GM19238 (cell line): ENCODE data around the gene MED13.
"Not testable (repeated sequence)": the region's sequence is repeated elsewhere in the genome, so short reads cannot be mapped to it uniquely, and the experiment has no call there.

Experiments
- DNase-seq: peaks from one replicate; pipeline ENCODE4 v3.0.0; 2011; ENCODE audit warnings: low spot score; ENCODE audit not compliant: insufficient read length

MED13 gene

DNA sequence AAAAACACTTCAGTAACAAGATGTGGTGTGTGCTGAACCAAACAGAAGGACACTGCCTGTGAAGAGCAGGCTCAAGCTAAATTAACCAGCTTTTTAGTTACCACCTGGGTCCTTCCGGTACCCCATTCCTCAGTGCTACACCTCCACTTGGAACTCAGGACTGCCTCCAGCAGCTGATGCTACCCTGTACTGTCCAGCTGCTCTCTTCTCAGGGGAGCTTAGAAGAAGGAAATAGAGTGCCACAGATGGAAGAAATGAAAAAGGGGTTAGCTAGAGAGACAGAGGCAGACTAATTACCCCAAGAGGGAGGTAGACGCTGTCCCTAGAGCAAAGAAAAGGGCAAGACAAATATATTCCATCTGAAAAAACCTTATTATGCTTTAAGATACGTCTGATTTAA is 5.7 kb downstream of the MED13 start:
- no peak for DNase-seq

DNA sequence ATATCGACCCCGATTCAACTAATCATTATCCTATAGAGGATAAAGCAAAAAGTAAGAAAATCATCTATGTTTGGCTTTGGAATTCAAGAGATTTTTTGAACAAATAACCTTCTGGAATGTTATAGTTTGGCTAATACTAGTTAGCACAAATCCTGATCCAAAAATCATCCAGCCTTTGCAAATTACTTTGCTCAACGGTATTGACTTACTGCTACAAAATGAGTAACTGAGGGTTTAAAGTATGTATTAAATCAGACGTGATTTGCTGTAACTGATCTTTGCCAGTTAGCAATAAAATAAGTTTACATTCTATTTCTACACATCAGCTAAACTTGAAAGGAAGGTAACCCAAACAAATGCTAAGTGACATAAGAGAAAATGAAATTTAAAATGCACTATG is 6.5 kb downstream of the MED13 start:
- DNase-seq, result no peak

DNA sequence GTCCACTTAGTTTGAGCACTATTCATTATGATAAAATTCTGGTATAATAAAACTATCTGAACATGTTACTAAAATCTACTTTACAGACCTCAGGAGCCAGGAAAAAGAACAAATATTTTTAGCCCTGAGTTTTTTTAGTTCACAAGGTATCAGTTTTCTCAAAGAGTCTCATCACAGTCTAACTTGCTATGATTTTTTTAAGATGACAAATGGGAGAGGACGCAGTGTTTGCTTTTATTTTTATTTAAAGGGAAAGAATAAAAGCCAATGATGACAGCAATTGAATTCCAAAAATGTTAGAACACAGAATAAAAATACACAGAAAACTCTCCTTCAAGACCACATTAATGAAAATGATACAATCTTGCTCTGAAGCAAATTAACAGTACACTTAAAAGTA is 7.4 kb downstream of the MED13 start:
- no peak for DNase-seq

DNA sequence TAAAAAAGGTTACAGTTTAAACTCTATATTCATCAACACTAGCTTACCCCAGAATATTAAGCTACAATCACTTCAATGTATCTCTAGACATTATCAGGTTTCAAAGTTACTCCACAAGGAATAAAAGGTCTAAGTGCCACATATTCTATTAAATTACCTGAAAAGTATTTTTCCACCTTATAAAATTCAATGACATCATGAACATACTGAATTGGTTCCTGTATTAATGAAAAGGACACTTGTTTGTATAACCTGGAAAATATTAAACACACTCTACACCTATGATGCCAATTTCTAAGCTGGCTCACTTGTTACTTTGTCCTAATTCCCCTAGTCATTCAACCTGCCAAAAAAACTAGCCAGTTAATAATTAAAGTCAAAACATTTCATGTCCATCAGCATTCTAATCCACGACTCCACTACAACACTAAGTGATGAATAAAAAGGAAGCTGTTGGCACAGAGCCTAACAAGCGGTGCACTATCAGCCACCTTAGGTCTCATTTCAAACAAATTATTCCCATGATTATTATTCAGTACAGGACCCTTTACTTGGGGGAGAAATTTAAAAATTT is 12.2 kb downstream of the MED13 start:
- no peak for DNase-seq

DNA sequence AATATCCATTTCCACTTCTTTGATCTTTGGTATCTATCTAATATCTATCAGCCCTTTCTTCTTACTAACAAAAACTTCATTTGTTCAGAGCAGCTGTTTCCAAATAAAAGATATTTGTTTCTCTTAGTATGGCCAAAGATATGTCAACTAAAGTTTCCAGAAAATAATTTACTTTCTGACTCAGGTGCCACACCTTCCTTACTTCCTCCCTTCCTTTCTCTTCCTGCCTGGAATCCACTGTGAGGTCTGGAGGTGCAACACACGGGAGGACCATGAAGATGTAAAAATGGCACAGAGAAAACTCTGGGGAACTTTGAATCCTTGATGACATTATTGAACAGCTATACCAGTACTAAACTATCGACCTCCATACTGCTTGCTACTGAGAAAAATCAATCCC is 14.0 kb downstream of the MED13 start:
- no peak for DNase-seq

DNA sequence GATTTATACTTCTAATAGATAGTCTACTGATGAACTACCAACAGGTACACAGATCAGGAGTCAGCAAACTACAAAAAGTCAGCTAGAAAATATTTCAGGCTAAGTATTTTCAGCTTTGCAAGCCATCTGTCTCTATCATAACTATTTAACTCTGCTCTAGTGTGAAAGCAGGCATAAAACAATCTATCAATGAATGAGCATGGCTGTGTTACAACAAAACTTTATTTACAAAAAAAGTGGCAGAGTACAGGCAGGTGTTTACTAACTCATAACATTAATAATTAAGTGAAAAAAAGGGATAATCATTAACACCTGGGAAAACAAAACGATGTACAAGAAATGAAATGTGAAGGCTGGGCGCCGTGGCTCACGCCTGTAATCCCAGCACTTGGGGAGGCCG is 15.8 kb downstream of the MED13 start:
- no peak for DNase-seq

DNA sequence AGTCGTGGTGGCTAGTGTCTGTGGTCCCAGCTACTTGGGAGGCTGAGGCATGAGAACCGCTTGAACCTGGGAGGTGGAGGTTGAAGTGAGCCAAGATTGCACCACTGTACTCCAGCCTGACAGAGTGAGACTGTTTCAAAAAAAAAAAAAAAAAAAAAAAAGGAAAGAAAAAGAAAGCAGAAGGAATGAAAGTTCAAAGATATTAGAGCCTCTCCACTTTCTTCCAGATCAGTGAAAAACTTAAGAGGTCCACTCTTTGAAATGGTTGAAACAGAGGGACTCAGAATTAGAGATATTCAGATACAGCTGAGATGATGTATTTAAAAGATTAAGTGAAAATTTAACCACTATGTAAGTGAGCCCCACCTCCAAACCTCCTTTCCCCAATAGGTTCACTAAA is 16.8 kb downstream of the MED13 start:
- no peak for DNase-seq

DNA sequence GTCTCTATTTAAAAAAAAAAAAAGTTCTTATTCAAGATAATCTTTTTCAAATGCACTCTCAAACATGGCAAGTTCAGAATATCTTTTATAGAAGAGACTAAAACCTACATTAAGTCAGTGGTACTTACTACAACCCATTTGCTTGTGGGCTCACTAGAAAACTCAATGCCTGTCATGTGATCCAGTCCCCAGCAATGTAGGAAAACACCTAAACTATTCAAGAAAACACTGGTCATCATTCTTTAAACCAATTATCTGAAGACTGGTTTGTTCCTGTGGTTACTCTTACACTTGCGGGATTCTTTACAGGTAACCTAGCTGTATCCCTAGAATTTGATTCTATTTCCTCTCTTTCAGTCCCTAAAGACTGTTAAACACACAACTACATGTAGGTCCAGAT is 19.6 kb downstream of the MED13 start:
- DNase-seq, result no peak

DNA sequence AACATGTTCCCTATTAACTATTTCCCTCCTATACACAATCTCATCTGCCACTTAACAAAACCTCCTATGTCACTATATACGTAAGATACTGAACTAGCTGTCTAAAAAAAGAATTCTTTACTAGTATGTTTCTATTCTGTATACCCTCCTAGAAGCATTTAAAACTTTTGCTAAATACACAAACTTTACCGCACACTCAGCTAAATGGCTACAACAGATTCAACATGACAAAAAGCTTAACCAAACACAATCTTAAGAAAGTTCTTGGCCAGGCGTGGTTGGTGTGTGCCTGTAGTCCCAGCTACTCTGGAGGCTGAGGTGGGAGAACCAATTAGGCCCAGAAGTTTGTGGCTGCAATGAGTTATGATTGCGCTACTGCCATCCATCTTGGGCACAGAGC is 20.0 kb downstream of the MED13 start:
- no peak for DNase-seq

DNA sequence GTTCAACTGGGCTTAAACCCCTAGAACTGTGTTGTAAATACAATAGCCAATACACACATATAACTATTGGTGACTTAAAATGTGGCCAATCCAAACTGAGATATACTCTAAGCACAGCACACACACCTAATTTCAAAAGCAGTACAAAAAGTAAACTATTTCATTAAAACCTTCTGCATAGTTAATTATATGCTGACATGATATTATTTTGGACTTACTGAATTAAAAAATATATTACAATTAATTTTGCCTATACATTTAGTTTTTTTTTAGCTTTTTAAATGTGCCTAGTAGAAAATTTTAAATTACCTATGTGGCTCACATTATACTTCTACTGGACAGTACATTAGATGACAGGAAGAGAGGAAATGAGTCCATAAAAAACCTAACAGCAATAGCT is 21.5 kb downstream of the MED13 start:
- DNase-seq, result no peak

DNA sequence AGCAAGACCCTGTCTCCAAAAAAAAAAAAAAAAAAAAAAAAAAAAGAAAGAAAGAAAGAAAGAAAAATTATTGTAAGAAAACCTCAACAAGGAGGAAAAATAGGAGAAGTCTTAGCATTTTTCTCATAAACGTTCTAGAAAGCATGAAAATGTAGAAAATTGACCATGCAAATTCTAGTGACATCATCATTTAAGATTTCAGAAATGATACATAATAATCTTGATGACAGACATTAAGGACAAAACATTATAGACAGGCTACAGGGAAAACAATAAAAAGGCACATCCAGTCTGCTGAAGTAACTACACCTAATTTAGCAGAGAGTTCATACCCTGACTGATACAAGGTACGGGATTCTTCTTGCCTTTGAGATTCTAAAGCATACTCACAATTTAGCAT is 21.9 kb downstream of the MED13 start:
- DNase-seq, result no peak

DNA sequence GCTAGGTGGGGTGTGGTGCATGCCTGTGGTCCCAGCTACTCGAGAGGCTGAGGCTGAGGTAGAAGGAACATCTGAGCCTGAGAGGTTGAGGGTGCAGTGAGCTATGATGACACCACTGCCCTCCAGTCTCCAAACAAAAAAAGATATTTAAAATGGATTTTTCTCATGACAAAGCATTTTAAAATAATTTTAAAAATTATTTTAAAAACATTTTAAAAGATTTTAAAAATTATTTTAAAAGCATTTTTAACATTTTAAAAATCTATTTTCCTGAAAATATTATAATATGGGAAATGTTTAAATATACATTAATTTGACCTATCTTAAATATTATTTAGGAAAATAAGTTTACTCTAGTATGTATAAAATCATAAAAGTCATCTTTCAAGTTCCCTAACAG is 26.8 kb downstream of the MED13 start:
- DNase-seq, result no peak

DNA sequence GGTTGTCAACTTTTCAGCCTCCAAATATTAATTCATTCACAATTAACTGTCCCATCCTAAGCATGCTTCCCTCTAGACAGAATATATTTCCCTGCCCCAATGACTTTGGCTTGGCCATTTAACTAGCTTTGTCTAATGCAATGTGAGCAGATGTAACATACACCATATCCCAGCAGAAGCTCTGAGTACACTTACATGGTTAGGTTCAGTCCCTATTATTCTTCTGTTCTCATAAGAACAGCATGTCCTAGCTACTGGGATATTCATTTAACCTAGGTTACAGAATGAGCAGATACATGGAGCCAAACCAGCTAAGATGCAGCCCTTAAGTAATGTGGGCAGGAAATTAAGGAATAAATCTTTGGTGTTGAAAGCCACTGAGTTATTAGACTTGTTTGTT is 31.8 kb downstream of the MED13 start:
- DNase-seq, result no peak

DNA sequence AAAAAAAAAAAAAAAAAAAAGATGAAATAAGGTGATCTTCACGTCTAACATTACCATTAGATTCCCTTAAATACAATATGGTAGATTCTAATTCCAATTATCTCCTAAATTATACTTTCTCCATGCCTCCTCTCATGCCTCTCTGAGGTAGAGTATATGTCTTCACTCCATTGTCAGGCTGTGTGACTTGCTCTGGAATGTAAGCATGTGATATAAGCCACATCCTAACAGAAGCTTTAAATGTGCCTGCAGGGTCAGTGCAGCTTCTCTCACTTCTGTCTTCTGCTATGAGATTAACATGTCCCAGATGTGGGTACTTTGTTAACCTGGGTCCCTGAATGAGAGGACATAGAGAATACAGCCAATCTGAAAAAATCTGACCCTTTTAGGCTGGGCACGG is 32.6 kb downstream of the MED13 start:
- no peak for DNase-seq

DNA sequence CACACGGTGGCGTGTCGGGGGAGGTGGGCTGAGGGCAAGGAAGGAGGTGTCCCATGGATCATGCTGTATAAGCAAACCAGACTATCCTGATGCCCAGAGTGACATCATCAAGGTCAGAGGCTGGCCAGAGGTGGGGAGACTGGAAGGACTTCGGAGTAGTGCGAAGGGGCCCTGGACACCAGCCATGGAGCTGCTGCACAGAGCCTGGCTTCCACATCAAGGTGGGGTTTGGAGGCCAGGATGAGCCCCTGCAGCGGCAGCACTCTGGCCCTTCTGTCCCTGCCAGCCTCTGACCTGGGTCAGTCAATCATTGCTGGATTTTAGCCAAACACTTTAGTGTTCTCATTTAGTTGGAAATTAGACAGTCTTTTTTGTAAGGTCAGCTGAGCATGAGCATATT is 34.8 kb downstream of the MED13 start:
- no peak for DNase-seq

DNA sequence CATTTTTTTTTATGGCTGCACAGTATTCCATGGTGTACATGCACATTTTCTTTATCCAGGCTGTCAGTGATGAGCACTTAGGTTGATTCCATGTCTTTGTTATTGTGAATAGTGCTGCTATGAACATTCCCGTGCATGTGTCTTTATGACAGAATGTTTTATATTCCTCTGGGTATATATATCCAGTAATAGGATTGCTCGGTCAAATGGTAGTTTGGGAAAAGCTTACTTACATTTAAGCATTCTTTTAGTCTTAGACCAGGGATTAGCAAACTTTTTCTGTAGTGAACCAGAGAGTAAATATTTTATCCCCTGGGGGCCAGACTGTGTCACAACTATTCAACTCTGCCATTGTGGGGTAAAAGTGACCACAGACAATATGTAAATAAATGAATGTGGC is 40.2 kb downstream of the MED13 start:
- DNase-seq, result no peak

DNA sequence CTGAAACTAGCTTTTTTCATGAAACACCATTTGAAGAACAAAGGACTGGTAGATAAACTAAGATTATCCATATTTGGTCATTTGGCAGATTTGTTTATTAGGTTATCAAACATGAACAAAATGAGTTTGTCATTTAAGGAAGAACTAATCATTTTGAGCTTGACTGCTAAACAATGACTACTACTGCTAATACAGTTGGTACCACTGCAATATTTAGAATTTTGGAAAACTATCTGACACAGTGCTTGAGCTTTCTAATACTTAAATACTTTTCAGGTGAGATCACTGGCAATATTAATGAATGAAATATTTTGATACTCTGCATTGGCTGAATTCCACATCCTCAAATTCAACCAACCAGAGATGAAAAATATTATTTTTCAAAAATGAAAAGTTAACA is 47.2 kb downstream of the MED13 start:
- no peak for DNase-seq

DNA sequence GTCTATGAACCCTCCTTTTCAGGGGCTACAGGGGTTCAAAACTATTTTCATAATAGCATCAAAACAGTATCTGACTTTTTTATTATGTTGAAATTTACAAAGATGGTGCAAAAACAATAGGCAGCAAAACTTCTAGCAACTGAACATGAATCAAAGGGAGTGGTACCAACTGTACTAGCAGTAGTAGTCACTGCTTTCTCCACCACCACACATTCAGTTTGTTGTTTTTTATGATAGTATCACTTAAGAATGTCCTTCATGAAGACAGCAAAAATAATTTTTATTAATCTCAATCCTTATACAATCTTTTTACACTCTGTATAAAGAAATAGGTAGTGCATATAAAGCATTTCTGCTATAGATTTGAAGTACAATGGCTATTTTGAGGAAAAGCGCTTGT is 47.6 kb downstream of the MED13 start:
- DNase-seq, result no peak

DNA sequence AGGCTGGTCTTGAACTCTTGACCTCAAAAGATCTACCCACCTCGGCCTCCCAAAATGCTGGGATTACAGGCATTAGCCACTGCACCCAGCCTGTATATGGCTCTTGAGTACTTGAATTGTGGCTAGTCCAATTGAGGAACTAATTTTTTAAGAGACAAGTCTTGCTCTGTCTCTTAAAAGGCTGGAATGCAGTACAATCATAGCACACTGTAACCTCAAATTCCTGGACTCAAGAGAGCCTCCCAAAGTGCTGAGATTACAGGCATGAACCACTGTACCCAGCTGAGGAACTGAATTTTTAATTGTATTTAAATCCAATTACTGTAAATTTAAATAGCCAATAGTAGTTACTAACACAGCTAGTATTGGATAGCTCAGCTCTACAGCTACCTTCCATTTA is 50.6 kb downstream of the MED13 start:
- DNase-seq, result no peak

DNA sequence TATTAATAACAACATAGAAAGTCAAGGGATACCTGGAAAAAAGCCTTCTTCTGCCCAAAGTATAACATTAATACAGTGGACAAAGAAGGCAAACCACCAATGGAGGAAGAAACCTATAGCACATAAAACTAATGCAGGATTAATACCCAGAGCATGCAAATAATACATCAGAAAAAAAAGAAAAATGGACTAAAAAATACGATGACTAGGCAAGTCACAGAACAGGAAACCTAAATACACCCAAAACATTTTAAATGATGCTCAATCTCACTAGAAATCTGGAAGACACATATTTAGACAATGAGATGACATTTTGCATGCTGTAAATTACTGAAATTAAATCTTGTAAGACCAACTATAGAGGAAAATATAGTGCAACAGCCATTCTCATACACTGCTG is 55.9 kb downstream of the MED13 start:
- DNase-seq, result no peak

DNA sequence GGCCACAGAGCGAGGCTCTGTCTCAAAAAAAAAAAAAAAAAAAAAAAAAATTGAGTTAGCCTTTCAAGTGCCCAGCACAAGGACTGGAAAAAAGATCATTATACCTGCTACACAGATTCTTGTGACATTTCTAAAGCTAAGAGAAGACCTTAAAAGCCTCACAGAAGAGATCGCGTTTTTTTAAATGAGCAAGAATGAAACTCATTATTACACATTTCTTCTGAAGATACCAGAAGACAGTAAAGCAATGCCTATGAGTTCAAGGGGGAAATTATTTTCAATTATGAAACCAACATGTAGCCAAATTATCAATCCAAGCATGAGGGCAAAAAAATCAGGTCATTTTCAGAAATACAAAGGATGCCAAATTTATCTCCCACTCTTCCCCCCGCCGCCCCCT is 56.8 kb downstream of the MED13 start:
- no peak for DNase-seq

DNA sequence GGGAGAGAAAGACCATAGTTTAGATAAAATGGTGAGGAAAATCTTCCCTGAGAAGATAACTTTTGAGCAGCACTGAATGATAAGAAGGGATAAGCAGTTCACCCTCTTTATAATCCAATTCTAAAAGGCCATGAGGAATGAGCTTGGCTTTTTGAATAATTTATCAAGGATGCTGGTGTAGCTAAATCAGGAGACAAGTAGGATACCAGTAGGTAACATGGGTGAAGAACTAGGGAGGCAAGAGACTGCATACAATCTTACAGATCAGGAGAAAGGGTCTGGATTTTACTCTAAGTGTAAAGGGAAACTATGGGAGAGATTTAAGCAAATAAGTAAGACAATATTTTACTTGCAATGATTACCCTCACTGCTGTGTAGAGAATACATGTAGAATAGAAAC is 60.7 kb downstream of the MED13 start:
- DNase-seq, result no peak

DNA sequence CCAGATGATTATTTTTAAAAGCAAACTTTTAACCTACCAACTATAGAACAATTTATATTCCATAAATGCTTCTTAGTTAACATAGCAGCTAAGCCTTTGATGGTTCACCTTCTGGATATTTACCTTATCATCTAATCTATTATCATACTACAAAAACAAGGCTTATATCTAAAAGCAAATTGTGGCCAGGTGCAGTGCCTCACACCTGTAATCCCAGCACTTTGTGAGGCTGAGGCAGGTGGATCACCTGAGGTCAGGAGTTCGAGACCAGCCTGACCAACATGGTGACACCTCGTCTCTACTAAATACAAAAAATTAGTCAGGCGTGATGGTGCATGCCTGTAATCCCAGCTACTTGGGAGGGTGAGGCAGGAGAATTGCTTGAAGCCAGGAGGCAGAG is 61.9 kb downstream of the MED13 start:
- DNase-seq, result not testable (repeated sequence)

DNA sequence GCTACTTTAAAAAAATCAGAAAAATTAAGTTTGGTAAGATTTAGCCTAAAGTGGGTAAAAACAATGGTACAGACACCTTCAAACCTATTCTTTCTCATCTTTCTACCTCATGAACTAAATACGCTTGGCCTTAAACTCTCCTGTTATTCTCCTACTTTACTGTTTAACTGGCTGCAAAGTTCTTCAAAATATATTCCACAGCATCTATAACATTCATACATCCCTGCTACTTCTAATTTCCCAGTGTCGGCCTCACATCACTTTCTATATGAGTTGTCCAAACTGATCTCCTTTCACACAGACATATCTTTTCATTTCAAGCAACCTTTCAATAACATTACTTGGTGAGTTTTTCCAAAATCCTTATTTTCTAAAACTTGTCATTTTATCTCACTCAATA is 64.0 kb downstream of the MED13 start:
- no peak for DNase-seq
